GM12801 (cell line): ENCODE measurements around the gene CA12.

ENCODE experiments used
- CTCF ChIP-seq: IDR thresholded peaks from one replicate; pipeline ENCODE4 v1.5.1; 2011; ENCODE audit warnings: control low read depth; ENCODE audit not compliant: insufficient read length; ENCODE audit errors: extremely low read depth

The CA12 gene

GRCh38 chr15:63379492-63380150 is 2.0 kb downstream of the CA12 start:
- no peak for TF ChIP-seq CTCF

- TF ChIP-seq CTCF = no peak
Observed at GRCh38 chr15:63378946-63379345, 2.7 kb downstream of the CA12 start.

- no peak for TF ChIP-seq CTCF
Observed at GRCh38 chr15:63374686-63375520, 6.7 kb downstream of the CA12 start.

- no peak for TF ChIP-seq CTCF
Observed at GRCh38 chr15:63373866-63374548, 7.6 kb downstream of the CA12 start.

GRCh38 chr15:63373330-63373729 is 8.3 kb downstream of the CA12 start:
- no peak for TF ChIP-seq CTCF

GRCh38 chr15:63372753-63373152 is 8.9 kb downstream of the CA12 start:
- TF ChIP-seq CTCF = no peak

GRCh38 chr15:63372018-63372705 is 9.5 kb downstream of the CA12 start:
- no peak for TF ChIP-seq CTCF
